PC-9 (cell line): ENCODE measurements around the gene F2RL3.

Experiments used
- EZH2 ChIP-seq: fragments of 200-600 bp; sonication (generic); IDR thresholded peaks from 2 replicates; pipeline ENCODE4 v1.8.0; 2017; ENCODE audit warnings: antibody characterized with exemption, low read depth
- TF ChIP-seq, protein P1 (sequence below): fragments of 200-600 bp; sonication (generic); conservative IDR thresholded peaks from 2 replicates; pipeline ENCODE4 v1.6.1; 2017; ENCODE audit warnings: mixed run types, antibody characterized with exemption, mild to moderate bottlenecking, moderate library complexity

DNA sequence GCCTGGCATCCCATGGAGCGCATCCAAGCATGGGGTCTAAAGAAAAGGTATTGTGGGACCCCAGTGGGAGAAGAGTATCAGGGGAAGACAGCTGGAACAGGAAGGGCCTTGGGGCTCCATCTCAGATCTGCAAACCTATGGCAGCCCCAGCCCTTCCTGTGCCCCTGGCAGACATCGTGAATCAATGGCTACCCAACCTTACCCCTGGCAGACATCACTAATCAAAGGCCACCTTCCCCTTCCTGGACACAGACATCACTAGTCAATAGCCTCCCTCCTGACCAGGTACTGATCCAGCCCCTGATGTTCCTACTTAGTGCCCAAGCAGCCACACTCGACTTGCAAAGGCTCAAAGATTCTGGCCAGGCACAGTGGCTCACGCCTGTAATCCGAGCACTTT lies 15.8 kb downstream of the F2RL3 start:
- TF ChIP-seq, protein P1, sequence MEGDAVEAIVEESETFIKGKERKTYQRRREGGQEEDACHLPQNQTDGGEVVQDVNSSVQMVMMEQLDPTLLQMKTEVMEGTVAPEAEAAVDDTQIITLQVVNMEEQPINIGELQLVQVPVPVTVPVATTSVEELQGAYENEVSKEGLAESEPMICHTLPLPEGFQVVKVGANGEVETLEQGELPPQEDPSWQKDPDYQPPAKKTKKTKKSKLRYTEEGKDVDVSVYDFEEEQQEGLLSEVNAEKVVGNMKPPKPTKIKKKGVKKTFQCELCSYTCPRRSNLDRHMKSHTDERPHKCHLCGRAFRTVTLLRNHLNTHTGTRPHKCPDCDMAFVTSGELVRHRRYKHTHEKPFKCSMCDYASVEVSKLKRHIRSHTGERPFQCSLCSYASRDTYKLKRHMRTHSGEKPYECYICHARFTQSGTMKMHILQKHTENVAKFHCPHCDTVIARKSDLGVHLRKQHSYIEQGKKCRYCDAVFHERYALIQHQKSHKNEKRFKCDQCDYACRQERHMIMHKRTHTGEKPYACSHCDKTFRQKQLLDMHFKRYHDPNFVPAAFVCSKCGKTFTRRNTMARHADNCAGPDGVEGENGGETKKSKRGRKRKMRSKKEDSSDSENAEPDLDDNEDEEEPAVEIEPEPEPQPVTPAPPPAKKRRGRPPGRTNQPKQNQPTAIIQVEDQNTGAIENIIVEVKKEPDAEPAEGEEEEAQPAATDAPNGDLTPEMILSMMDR: no peak
- no peak for TF ChIP-seq EZH2
